K562 (cell line): ENCODE results near the gene NR2F6. TPM values are rescaled to one million over a fixed set of nuclear protein-coding genes. Genes with fewer than 3 reads are reported as not detected.

Experiments
- FOSL1 ChIP-seq: fragments of 200-800 bp; sonication (Bioruptor generic); conservative IDR thresholded peaks from 2 replicates; pipeline ENCODE4 v1.6.1; 2016; ENCODE audit warnings: missing genetic modification characterization, missing compliant biosample characterization
- MTA1 ChIP-seq: fragments of 450-650 bp; IDR thresholded peaks from 2 replicates; pipeline ENCODE4 v1.6.1; 2017; ENCODE audit warnings: borderline replicate concordance
- POLR2A ChIP-seq: fragments of 450-650 bp; conservative IDR thresholded peaks from 2 replicates; pipeline ENCODE4 v1.6.1; 2016
- SMARCE1 ChIP-seq: fragments of 450-650 bp; IDR thresholded peaks from 2 replicates; pipeline ENCODE4 v1.7.1; 2016; ENCODE audit warnings: mild to moderate bottlenecking
- TFAM ChIP-seq: fragments of 250-450 bp; sonication (Bioruptor Pico); conservative IDR thresholded peaks from 2 replicates; pipeline ENCODE4 v1.5.0; 2021; ENCODE audit warnings: mild to moderate bottlenecking, moderate library complexity
- polyA plus RNA-seq, 8 experiments: library from polyadenylated mRNA; depleted of rRNA in 4 of 8; stranded (reverse) in 5 of 8; unstranded in 3 of 8; fragments of >200 nt; fragmentation: Nextera tagmentation in 2 of 8; fragmentation: Illumina TruSeq in 1 of 8; extraction: Ambion mirVana in 2 of 8; extraction: Trizol in 1 of 8; gene quantifications; 2 replicates each; pipeline versions ENCODE4 v1.2.1 to v1.2.3, GENCODE V29; 2011 to 2014; ENCODE audit warnings: inconsistent platforms in 1 of 8, missing spikeins in 1 of 8
- total RNA-seq, 7 experiments: library from RNA; depleted of rRNA in 6 of 7; stranded (reverse); fragments of >200 nt in 6 of 7; fragmentation: Illumina TruSeq in 2 of 7; extraction: Trizol in 2 of 7; gene quantifications; 2 replicates each; pipeline versions ENCODE4 v1.2.1 to v1.2.3, GENCODE V29; 2011 to 2021; ENCODE audit warnings: low replicate concordance in 1 of 7
- TF ChIP-seq, protein P1 (sequence below): fragments of 450-650 bp; IDR thresholded peaks from 2 replicates; pipeline ENCODE4 v1.6.1; 2017; ENCODE audit warnings: antibody characterized with exemption, mild to moderate bottlenecking
- TF ChIP-seq, protein P2 (sequence below): fragments of 250-450 bp; sonication (Bioruptor Pico); IDR thresholded peaks from 2 replicates; pipeline ENCODE4 v1.5.1; 2021; ENCODE audit warnings: mild to moderate bottlenecking
- TF ChIP-seq, protein P3 (sequence below), 2 experiments: IDR thresholded peaks; 2 replicates each; pipeline ENCODE4 v1.6.1; 2011; ENCODE audit warnings: borderline replicate concordance in 1 of 2, control low read depth in 1 of 2, low read depth in 1 of 2, low read length in 1 of 2, mild to moderate bottlenecking in 1 of 2, mixed read lengths in 1 of 2, moderate library complexity in 1 of 2; ENCODE audit not compliant: insufficient read depth in 1 of 2, insufficient read length in 1 of 2, poor library complexity in 1 of 2, severe bottlenecking in 1 of 2; ENCODE audit errors: extremely low read depth in 1 of 2

NR2F6 gene
- total and polyA plus RNA-seq, 9 of the 15 experiments (the other 6 are each of a cell fraction or from before 2014, with no cell fraction given) = 0.76 to 97.5 (median 18.8) TPM

DNA sequence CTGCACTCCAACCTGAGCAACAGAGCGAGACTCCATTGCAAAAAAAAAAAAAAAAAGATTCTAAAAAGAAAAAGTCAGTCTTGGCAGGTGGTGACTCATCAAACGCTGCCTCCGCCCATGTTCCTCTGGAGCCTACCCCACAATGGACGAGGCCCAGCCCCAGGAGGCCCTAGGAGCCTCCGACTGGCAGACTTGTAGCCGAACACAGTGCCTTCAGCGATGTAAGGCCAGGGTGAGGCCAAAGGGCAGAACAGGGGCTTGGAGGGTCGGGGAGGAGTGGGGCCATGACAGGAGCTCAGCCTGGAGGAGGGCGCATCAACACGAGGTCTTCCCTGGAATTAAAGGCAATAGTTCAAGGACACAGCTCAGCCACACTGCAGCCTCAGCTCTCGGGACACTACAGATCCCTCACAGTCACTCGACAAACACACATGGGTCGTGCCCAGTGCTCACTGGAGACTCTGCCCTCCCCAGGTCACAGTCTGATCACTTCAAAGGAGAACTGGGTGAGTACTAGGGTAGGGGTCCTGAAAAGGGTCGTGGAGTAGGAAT, 25.4 kb downstream of the NR2F6 start (continued):
- TF ChIP-seq, protein P1, sequence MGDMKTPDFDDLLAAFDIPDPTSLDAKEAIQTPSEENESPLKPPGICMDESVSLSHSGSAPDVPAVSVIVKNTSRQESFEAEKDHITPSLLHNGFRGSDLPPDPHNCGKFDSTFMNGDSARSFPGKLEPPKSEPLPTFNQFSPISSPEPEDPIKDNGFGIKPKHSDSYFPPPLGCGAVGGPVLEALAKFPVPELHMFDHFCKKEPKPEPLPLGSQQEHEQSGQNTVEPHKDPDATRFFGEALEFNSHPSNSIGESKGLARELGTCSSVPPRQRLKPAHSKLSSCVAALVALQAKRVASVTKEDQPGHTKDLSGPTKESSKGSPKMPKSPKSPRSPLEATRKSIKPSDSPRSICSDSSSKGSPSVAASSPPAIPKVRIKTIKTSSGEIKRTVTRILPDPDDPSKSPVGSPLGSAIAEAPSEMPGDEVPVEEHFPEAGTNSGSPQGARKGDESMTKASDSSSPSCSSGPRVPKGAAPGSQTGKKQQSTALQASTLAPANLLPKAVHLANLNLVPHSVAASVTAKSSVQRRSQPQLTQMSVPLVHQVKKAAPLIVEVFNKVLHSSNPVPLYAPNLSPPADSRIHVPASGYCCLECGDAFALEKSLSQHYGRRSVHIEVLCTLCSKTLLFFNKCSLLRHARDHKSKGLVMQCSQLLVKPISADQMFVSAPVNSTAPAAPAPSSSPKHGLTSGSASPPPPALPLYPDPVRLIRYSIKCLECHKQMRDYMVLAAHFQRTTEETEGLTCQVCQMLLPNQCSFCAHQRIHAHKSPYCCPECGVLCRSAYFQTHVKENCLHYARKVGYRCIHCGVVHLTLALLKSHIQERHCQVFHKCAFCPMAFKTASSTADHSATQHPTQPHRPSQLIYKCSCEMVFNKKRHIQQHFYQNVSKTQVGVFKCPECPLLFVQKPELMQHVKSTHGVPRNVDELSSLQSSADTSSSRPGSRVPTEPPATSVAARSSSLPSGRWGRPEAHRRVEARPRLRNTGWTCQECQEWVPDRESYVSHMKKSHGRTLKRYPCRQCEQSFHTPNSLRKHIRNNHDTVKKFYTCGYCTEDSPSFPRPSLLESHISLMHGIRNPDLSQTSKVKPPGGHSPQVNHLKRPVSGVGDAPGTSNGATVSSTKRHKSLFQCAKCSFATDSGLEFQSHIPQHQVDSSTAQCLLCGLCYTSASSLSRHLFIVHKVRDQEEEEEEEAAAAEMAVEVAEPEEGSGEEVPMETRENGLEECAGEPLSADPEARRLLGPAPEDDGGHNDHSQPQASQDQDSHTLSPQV = peak; percentile 97
- no peak for TF ChIP-seq TFAM
- TF ChIP-seq, protein P2, sequence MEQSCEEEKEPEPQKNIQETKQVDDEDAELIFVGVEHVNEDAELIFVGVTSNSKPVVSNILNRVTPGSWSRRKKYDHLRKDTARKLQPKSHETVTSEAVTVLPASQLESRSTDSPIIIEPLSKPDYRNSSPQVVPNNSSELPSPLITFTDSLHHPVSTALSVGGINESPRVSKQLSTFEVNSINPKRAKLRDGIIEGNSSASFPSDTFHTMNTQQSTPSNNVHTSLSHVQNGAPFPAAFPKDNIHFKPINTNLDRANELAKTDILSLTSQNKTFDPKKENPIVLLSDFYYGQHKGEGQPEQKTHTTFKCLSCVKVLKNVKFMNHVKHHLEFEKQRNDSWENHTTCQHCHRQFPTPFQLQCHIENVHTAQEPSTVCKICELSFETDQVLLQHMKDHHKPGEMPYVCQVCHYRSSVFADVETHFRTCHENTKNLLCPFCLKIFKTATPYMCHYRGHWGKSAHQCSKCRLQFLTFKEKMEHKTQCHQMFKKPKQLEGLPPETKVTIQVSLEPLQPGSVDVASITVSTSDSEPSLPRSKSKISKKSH (CRISPR knock-in tag) = no peak
- TF ChIP-seq POLR2A = peak; percentile 70
- peak; percentile 89 for TF ChIP-seq FOSL1 (tag)
- TF ChIP-seq, protein P3, sequence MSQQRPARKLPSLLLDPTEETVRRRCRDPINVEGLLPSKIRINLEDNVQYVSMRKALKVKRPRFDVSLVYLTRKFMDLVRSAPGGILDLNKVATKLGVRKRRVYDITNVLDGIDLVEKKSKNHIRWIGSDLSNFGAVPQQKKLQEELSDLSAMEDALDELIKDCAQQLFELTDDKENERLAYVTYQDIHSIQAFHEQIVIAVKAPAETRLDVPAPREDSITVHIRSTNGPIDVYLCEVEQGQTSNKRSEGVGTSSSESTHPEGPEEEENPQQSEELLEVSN (IDR thresholded peaks at IDR 0.05; ENCODE audit: borderline replicate concordance in 1 of 2, extremely low read depth in 1 of 2, insufficient read depth in 1 of 2, insufficient read length in 1 of 2, low read depth in 1 of 2, low read length in 1 of 2, poor library complexity in 1 of 2, severe bottlenecking in 1 of 2) = peak; percentile 23 to 44
- TF ChIP-seq MTA1 = no peak
- TF ChIP-seq SMARCE1 = peak; percentile 75
